ENCODE data around the gene KCNC3. TPM values are rescaled to one million over a fixed set of nuclear protein-coding genes. Genes with fewer than 3 reads are reported as not detected.

The KCNC3 gene
- total and polyA plus RNA-seq, 2 of the 13 experiments (the other 11 are each of a cell fraction or from before 2014, with no cell fraction given) = 0.29 to 1.7 TPM

DNA sequence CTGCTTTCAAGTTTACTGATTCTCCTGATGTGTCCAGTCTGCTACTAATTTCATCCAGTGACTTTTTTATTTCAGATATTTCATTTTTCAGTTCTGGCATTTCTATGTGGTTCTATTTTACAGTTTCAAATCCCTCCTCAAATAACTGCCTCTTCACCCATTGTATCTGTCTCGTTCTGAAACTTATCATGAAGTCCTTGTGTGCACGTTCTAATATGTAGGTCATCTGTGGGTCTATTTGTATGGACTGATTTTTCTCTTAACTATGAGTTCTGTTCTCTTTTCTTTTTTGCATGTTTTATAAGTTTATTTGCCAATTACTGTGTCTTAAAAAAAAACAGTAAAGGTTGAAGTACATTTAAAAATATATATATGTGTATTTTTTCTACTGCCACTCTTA is 43.3 kb downstream of the KCNC3 start:
- Histone ChIP-seq H3K4me2 (ENCODE audit: low read depth, low read length) (no peak overlapping the region), H3K27ac (ENCODE audit: extremely low read length, insufficient read depth, low read length) (no peak overlapping the region), H3K4me1 (ENCODE audit: insufficient read depth, low read length) (no peaks in the 10 kb centered on the region), H3K9ac (ENCODE audit: insufficient read depth, low read depth, low read length) (no peak overlapping the region), H4K20me1 (ENCODE audit: insufficient read depth, low read length) (no peaks in the 10 kb centered on the region), H2AFZ (ENCODE audit: low read length) (no peak overlapping the region), H3K27me3 (ENCODE audit: control insufficient read depth in 1 of 2, insufficient read depth in 2 of 2, low read length in 2 of 2) (no peaks in the 10 kb centered on the region), H3K36me3 (replicated peaks in 1 of 2; ENCODE audit: control insufficient read depth in 1 of 2, insufficient read depth in 2 of 2, low read length in 2 of 2) (peaks cover 0 to 16% of the 10 kb centered on the region in 2 experiments; a peak in 1 of 5 replicates), H3K9me3 (ENCODE audit: low read length) (peaks cover 3% of the 10 kb centered on the region; the same call in 1 of the 2 replicates), H3K79me2 (ENCODE audit: insufficient read depth, low read length) (no peaks in the 10 kb centered on the region), H3K4me3 (replicated peaks in 1 of 3; ENCODE audit: insufficient read depth in 1 of 3, low read depth in 2 of 3, low read length in 3 of 3) (no peak overlapping the region)
- in situ Hi-C loops (cut with HindIII; ENCODE audit: extremely low pct_ligation_motif_present, low pct_unique_long_range_greater_than_20kb) (no loop called here), intact Hi-C loops (cut with micrococcal nuclease; ENCODE audit: unreplicated experiment) (no loop called here)
- BruUV-seq (replicated peaks) = no TSS peak
- CTCF ChIA-PET (ENCODE audit: low intra/inter-chr PET ratio, low total read pairs) = no interaction called here
- FAIRE-seq (no peak), ATAC-seq (no peak), DNase-seq (ENCODE audit: low spot score) (no peak)
- 87% methylated on average over 2 of the region's 2 CpGs for WGBS (ENCODE audit: low lambda C conversion rate)
- TF ChIP-seq MTF1 (CRISPR knock-in tag; IDR thresholded peaks at IDR 0.05) = no peak
- no peak for TF ChIP-seq ZNF207 (IDR thresholded peaks at IDR 0.05; ENCODE audit: borderline replicate concordance)
- POLR2A ChIA-PET = no interaction called here

GRCh38 chr19:50281491-50281890 is 47.7 kb downstream of the KCNC3 start:
- DNase-seq (ENCODE audit: low spot score) (no peak), ATAC-seq (no peak), FAIRE-seq (no peak)
- Histone ChIP-seq H3K79me2 (ENCODE audit: insufficient read depth, low read length) (no peaks in the 10 kb centered on the region), H4K20me1 (ENCODE audit: insufficient read depth, low read length) (no peaks in the 10 kb centered on the region), H3K4me2 (ENCODE audit: low read depth, low read length) (no peak overlapping the region), H3K9ac (ENCODE audit: insufficient read depth, low read depth, low read length) (no peak overlapping the region), H3K27me3 (ENCODE audit: control insufficient read depth in 1 of 2, insufficient read depth in 2 of 2, low read length in 2 of 2) (no peaks in the 10 kb centered on the region), H3K27ac (ENCODE audit: extremely low read length, insufficient read depth, low read length) (no peak overlapping the region), H3K4me1 (ENCODE audit: insufficient read depth, low read length) (peaks cover 10% of the 10 kb centered on the region), H3K4me3 (replicated peaks in 1 of 3; ENCODE audit: insufficient read depth in 1 of 3, low read depth in 2 of 3, low read length in 3 of 3) (no peak overlapping the region), H3K9me3 (ENCODE audit: low read length) (peaks cover 3% of the 10 kb centered on the region; the same call in 1 of the 2 replicates), H3K36me3 (replicated peaks in 1 of 2; ENCODE audit: control insufficient read depth in 1 of 2, insufficient read depth in 2 of 2, low read length in 2 of 2) (peaks cover 4 to 9% of the 10 kb centered on the region in 2 experiments; a peak in 1 of 5 replicates), H2AFZ (ENCODE audit: low read length) (no peak overlapping the region)
- 100% methylated on average over 1 of the region's 22 CpGs for WGBS (ENCODE audit: low lambda C conversion rate)
- intact Hi-C loops (cut with micrococcal nuclease; ENCODE audit: unreplicated experiment) = no loop called here
- TF ChIP-seq KAT8 (CRISPR knock-in tag; IDR thresholded peaks at IDR 0.05) (no peak), ZNF629 (CRISPR knock-in tag; conservative IDR thresholded peaks at IDR 0.05) (peak; percentile 31; the same call in 1 of the 2 replicates), ZNF768 (CRISPR knock-in tag; IDR thresholded peaks at IDR 0.05) (peak; percentile 12; the same call in 1 of the 2 replicates)
- CTCF ChIA-PET (ENCODE audit: low intra/inter-chr PET ratio, low total read pairs) = no interaction called here
- POLR2A ChIA-PET = no interaction called here
- in situ Hi-C loops (cut with HindIII; ENCODE audit: extremely low pct_ligation_motif_present, low pct_unique_long_range_greater_than_20kb) = no loop called here
- no TSS peak for BruUV-seq (replicated peaks)

Measured in HepG2 (cell line).